NCI-H1417 (cell line): ENCODE measurements around the gene ZNF700.
"Not testable (repeated sequence)": the region's sequence is repeated elsewhere in the genome, so short reads cannot be mapped to it uniquely, and the experiment has no call there.

Source experiments
- DNase-seq, 3 experiments: peaks; one replicate each; lab custom pipeline; 2025; lab: John Stamatoyannopoulos, UW

The ZNF700 gene

DNA sequence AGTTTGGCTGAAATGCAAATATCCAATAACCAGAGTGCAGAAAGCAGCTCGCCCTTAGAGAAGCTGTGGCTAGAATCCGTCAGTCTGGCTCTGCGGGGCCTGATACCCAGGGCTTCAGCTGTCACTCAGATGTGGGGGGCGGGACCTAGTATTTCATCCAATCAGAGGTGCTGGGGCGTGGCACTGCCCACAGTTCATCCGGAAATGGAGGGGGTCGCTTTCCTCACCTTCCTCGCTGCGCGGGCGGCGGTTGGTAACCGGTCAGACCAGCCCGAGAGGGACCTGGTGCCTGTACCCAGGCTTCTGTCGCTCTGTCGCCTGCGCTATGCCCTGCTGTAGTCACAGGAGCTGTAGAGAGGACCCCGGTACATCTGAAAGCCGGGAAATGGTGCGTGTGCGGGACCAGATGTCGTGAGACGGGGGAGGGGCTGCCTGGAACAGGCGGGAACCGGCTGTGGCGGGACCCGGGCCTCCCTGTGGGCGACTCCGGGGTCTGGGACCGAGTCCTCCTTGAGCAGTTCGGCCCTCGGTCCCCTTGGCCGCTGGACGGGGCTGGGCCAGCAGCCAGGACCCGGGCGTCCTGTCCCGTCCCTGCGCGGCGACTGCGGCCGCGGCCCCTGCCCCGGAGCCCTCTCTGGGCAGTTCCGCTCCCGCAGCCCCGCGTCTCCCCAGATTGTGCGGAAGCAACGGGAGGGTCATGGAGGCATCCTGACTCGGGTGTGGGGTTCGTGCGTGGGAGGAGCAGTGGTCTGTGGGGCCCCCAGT, at the start of gene ZNF700:
TSS of gene ZNF700 (plus strand) at position 222 of the 765 bp plus-strand sequence. CDS start at position 326, 104 bp downstream.
- peak; percentile 86 to 98 (median 97) for DNase-seq

DNA sequence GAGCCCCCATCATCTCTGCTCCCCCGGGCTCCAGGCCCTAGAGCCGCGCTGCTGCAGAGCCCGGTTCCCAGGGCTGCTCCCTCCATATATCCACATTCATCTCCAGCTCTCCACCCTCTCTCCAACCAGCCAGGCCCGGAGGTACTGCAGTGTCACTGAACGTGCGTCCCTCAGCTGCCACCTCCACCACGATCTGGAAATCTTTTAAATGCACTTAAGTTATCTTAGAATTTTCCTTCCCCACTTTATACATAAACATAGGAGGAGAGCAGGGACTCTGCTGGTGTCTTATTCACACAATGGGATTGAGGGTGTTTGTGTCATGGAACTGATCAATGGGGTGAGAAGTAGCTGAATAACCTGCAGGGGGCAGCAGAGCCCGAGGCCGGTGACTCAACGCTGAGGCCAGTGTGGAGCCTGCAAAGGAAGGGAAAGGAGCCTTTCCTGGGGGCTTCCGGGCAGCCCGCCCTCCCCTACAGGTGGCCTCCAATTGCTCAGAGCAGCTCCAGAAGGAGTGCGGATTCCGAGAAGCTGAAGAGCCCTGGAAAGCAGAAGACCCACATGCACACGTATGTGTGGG, 45.1 kb upstream of the ZNF700 start:
- DNase-seq, result peak; percentile 2 to 21 (median 20)

DNA sequence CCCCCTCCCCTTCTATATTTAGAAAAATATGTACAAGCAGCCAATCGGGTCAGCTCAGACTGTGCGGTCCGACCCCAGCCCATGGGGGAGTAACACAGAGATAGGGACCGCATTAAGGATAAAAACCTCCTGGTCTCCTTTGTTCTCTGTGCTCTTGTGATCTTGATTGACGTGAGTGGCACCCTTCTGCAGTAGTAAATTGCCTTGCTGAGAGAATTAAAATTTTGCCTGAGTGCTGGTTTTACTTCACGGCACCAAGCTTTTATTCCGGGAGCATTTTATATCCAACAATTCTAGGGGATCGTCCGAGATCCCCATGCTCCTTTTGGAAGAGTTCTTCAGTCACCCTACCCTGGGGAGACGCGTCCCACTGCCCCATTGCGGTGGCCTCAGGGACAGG, 44.3 kb upstream of the ZNF700 start:
- DNase-seq, result no peak

DNA sequence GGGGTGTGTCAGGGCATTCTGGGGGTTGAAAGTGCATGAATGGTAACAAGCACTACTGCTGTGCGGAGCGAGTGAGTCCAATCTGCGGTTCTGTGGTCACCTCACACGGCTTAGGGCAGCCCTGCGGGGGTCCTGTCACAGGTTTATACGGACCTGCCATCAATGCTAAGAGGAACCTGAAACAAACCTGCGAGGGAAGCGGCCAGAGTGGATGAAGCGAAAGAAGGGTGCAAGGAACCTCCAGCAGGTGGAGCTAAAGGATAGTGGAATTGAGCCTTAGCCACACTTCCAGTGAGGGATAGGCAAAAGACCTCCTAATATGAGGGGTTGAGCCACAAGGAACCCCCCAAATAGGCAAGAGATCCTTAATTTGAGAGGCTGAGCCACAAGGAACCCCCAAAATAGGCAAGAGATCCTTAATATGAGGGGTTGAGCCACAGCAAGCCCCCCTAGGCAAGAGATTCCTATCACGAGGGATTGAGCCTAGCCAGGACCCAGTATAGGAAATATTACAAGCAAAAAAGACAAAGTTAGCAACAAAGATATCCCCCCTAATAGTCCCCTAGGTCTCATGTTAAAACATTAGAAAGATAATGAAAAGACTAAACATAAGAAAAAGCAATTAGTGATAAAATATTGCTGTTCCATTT, 43.6 kb upstream of the ZNF700 start:
- DNase-seq, result peak; percentile 40 to 81 (median 53)

DNA sequence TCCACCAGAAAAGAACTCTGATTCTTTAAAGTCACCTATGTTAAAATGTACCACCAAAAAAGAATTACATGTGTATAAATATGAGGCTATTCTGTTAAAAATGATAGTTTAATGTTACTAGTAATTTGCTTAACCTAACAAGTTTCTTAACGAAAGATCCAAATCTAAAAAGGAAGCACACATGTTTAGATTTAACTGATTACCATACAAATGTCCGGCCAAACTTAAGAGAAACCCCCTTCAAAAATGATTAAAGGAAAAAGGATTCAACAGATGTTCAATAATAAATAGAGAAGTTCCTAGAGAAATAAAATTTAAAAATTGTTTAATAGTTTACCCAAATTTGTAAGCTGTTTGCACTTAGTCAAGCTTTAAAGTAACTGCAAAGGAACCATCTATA, 42.3 kb upstream of the ZNF700 start:
- no peak for DNase-seq

DNA sequence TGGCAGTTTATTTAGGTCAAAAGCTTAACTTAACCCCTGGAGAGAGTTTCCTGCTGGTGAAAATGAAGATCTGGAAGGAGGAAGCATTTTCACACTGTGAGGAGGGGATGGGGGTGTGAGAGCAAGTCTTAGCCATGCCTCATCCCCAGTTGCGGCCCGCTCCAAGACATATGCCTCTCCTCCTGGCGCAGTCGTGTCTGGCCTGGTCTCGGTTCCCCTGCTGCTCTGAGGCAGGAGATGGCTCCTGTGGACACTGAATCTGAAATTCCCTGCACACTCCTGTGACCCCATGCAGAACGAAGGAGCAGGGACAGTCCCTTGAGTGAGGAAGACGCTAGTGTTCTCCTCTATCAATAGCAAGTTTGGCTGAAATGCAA, 37.7 kb upstream of the ZNF700 start:
- DNase-seq, result no peak

DNA sequence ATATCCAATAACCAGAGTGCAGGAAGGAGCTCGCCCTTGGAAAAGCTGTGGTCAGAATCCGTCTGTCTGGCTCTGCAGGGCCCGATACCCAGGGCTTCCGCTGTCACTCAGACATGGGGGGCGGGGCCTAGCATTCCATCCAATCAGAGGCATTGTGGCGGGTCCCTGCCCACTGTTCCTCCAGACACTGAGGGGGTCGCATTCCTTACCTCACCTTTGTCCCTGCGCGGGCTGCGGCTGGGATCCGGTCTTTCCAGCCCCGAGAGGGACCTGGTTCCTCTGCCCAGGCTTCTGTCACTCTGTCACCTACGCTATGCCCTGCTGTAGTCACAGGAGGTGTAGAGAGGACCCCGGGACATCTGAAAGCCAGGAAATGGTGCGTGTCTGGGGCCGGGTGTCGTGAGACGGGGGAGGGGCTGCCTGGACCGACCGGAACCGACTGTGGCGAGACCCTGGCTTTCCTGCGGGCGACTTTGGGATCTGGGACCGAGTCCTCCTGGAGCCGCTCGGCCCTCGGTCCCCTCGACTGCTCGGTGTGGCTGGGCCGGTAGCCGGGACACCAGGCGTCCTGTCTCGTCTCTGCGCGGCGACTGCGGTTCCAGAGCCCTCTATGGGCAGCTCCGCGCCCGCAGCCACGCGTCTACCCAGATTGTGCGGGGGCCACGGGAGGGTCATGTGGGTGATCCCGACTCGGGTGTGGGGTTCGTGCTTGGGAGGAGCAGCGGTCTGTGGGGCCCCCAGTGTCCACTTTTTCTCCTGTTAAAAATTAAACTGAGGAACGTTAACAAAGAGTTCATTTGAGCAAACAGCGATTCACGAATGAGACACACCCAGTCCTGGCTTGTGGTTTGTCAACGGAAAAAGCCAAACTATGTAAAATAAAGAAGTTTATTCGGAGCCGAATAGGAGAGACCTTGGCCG, 37.0 kb upstream of the ZNF700 start, which contains the start of gene ZNF69:
TSS of gene ZNF69 (plus strand) at position 172 of the 921 bp plus-strand sequence. CDS start at position 314, 142 bp downstream.
- peak; percentile 1 to 45 (median 21) for DNase-seq

DNA sequence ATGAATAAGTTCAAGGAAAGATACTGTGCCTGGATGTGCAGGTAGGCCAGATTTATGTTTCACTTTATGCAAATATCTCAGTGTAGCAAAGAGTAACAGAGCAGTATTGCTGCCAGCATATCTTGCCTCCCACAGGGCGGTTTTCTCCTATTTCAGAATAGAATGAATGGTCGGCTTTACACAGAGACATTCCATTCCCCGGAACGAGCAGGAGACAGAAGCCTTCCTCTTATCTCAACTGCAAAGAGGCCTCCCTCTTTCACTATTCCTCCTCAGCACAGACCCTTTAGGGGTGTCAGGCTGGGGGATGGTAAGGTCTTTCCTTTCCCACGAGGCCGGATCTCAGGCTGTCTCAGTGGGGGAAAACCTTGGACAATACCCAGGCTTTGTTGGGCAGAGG, 35.0 kb upstream of the ZNF700 start:
- not testable (repeated sequence) for DNase-seq

DNA sequence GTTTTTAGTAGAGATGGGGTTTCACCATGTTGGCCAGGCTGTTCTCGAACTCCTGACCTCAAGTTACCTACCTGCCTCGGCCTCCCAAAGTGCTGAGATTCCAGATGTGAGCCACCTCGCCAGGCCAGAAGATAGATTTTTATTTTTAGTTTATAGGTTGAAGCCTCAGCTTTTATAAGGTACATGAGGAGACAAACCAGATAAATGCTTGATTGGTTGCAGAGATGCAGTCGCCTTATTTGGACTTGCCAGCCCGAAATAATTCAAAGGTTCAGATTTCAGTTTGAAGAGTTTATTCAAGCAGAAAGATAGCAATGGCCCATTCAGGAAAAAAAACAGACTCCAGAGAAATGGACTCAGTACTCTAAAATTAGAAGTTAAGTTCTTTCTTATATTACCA, 34.3 kb upstream of the ZNF700 start:
- no peak for DNase-seq

DNA sequence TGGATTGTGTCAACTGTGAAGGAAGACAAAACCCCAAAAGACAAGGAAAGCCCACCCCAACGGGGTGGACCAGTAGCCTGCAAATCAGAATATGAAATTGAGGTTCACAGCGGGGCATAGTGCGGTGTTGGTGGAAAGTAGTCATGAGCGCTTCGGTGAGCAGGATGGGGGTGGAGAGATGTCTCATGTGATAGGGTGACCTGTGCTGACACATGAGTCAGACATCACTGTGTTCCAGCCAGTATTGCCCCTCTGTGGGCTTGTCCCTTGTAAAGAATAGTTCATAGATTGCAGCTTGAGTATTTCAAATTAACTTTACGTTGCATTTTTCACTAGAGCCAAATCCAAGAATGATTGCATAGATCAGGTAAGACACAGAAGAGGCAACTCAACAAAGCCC, 30.1 kb upstream of the ZNF700 start:
- no peak for DNase-seq

DNA sequence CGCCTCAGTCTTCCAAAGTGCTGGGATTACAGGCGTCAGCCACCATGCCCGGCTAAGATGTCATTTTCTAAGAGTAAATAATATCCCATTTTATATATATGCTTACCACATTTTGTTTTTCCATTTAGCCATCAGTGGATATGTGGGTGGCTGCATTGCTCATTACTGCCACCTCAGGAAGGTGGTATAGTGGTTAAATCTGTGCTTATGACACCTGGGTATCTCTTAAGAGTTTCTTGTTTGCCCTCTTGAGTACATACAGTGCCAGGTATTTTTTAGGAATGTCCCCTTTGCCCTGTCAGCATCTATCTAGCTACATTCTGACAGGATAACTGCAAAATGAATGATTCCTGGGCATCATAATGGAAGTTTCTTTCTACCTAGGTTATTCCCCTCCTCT, 22.7 kb upstream of the ZNF700 start:
- no peak for DNase-seq

DNA sequence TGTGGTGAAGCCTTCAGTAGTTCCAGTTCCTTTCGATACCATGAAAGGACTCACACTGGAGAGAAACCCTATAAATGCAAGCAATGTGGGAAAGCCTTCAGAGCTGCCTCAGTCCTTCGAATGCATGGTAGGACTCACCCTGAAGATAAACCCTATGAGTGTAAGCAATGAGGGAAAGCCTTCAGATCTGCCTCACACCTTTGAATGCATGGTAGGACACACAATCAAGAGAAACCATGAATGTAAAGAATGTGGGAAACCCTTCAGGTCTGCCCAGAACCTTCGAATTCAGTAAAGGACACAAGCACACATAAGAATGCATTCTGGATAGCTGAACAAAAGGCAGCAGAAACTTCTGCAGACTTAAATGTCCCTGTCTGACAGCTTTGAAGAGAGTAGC, 19.0 kb upstream of the ZNF700 start:
- DNase-seq, result no peak

DNA sequence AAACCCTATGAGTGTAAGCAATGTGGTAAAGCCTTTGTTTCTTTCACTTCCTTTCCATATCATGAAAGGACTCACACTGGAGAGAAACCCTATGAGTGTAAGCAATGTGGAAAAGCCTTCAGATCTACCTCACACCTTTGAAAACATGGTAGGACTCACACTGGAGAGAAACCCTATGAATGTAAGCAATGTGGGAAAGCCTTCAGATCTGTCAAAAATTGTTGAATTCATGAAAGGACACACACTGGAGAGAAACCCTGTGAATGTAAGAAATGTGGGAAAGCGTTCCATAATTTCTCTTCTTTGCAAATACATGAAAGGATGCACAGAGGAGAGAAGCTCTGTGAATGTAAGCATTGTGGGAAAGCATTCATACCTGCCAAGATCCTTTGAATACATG, 13.0 kb upstream of the ZNF700 start:
- DNase-seq, result not testable (repeated sequence)

DNA sequence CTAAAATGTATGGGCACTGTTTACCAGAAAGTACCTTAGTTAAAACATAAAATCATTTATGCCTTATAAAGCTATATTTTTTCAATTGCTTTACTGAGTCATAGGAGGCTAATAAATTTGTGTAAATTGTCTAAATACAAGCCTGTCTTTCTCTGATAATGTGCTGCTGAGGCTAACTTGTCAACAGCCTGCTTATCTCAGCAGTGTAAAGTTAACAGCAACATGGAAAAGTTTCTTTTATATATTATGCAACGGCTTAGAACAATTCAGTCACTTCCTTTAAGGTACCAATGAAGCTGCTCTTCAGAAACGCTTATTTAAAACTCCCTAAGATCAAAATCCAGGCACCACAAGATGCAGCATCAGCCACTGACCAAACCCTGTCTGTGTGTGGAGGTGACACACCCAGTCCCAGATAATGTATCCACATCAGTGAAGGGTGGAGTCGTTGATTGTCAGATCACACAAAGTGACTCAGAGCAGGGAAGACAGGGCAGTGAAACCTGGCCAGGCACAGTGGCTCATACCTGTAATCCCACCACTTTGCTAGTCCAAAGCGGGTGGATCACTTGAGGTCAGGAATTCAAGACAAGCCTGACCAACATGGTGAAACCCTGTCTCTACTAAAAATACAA, 10.4 kb upstream of the ZNF700 start:
- not testable (repeated sequence) for DNase-seq

DNA sequence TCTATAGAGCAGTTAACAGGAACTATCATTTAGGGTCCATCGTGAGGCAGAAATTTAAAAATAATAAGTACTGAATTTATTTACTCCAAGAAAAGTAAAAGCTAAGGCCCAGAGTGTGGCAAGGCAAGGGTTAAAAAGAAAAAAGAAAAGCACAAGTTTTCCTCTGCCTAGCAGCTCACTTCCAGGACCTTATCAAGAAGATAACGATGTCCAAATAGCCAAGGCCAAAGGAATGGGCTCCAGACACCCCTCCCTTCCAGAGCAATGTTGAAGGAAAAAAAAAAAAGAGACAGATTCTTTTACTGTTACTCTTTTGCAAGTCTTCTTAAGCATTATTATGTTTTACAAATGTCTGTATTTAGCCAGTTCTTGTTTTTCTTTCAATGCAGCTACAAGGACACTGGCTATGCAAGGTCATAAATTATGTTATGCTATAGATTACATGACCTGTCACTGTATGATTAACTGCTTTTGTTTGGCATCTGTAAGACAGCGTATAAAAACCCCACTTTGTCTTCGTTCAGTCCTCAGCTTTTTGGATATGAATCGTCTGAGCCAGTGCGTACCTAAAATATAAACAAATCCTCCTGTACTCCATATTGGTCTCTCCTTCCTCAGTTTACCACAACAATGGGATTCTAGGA, 2.9 kb upstream of the ZNF700 start:
- peak in 2 of 3 experiments; percentile 49 to 86 for DNase-seq

DNA sequence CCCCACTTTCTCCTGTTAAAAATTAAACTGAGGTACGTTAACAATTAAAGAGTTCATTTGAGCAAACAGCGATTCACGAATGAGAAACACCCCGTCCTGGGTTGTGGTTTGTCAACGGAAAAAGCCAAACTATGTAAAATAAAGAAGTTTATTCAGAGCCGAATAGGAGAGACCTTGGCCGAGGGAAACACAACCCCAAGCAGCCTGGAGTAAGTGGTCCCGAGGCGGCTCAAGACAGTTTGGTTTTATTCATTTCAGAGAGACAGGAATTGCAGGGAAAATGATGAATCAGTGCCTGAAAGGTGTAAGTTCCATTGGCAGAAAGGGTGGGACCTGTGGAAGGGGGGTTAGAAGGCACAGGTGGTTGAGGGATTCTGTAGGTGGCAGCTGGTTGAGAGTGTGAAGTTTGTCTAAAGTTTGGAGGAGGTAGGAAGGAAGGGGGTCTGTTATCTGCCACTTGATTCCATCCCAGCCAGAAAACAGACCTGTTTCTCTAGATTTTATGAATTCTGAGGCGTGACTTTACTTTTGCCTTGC, 812 bp downstream of the ZNF700 start:
- DNase-seq, result peak in 1 of 3 experiments; percentile 44

DNA sequence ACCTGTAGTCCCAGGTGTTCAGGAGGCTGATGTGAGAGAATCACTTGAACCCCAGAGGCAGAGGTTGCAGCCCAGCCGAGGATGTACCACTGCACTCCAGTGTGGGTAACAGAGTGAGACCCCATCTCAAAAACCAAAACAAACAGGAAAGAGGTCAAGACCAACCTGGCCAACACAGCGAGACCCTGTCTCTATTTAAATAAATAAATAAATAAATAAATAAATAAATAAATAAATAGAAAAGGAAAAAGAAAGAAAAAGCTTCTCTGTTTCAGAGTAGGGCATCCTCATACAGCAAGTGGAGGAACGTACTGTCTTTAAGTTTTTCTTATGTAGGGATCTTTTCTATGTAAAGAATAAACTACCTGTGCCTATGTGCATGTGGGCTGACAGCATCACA, 2.3 kb downstream of the ZNF700 start:
- DNase-seq, result no peak

DNA sequence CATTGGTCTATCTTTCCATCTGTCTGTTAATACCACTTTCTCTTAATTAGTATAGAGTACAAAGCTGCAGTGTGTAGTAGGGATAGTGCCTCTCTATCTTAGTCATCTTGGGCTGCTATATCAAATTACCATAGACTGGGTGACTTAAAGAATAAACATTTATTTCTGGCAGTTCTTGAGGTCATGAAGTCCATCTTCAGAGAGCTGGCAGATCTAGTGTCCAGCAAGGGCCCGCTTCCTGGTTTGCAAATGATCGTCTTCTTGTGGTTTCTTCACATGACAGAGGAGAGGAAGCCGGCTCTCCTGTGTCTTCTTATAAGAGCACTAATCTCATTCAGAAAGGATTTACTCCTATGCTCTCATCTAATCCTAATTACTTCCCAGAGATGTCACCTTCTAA, 6.1 kb downstream of the ZNF700 start:
- no peak for DNase-seq

DNA sequence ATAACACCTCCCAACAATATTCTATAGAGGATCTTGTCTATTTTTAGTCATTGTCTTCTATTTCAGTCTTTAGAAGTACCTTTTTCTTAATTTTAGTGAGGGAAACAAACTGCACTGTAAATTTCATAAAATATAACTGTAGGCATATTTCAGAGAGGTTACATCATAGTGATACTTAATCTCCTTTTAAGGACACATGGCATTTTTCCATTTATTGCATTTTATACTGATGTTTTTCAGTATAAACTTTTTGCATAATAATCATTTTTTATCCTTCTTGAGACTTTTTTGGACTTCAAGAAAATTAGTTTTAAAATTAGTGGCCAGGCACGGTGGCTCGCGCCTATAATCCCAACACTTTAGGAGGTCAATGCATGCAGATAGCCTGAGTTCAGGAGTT, 6.6 kb downstream of the ZNF700 start:
- no peak for DNase-seq

DNA sequence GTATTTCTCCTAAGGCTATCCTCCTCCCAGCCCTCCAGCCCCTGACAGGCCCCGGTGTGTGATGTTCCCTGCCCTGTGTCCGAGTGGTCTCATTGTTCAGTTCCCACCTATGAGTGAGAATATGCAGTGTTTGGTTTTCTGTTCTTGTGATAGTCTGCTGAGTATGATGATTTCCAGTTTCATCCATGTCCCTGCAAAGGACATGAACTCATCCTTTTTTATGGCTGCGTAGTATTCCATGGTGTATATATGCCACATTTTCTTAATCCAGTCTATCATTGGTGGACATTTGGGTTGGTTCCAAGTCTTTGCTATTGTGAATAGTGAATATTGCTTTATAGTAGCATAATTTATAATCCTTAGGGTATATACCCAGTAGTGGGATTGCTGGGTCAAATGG, 10.9 kb downstream of the ZNF700 start:
- DNase-seq, result not testable (repeated sequence)

DNA sequence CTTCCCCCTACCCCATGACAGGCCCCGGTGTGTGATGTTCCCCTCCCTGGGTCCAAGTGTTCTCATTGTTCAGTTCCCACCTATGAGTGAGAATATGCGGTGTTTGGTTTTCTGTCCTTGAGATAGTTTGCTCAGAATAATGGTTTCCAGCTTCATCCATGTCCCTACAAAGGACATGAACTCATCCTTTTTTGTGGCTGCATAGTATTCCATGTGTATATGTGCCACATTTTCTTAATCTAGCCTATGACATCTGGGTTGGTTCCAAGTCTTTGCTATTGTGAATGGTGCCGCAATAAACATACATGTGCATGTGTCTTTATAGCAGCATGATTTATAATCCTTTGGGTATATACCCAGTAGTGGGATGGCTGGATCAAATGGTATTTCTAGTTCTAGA, 13.5 kb downstream of the ZNF700 start:
- DNase-seq, result not testable (repeated sequence)
